Upper lobe of left lung (tissue), 4 donors: ENCODE results near the gene KCNAB1.
"Not testable (repeated sequence)": the region's sequence is repeated elsewhere in the genome, so short reads cannot be mapped to it uniquely, and the experiment has no call there.

Experiments used
- EP300 ChIP-seq, 4 donors: sonication (generic); formaldehyde crosslinking; IDR thresholded peaks; one replicate each; pipeline ENCODE4 v1.5.1; 2017; ENCODE audit warnings: antibody characterized with exemption in 4 of 4, control low read depth in 2 of 4
- POLR2A ChIP-seq, 4 donors: fragments of 450-650 bp; IDR thresholded peaks; one replicate each; pipeline ENCODE4 v1.5.1; 2016 to 2017; ENCODE audit warnings: antibody characterized with exemption in 4 of 4, mild to moderate bottlenecking in 2 of 4
- TF ChIP-seq, protein P1 (sequence below), 6 experiments: fragments of 450-650 bp in 4 of 6; fragments of 200-600 bp in 2 of 6; sonication (generic) in 2 of 6; IDR thresholded peaks; one replicate each; pipeline ENCODE4 v1.5.1; 2016 to 2019; ENCODE audit warnings: antibody characterized with exemption in 6 of 6

DNA sequence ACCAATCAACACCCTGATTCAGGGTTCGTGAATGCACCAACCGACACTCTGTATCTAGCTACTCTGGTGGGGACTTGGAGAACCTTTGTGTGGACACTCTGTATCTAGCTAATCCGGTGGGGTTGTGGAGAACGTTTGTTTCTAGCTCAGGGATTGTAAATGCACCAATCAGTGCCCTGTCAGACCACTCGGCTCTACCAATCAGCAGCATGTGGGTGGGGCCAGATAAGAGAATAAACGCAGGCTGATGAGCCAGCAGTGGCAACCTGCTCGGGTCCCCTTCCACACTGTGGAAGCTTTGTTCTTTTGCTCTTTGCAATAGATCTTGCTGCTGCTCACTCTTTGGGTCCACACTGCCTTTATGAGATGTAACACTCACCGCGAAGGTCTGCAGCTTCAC lies 20.4 kb upstream of the KCNAB1 start:
- TF ChIP-seq, protein P1, sequence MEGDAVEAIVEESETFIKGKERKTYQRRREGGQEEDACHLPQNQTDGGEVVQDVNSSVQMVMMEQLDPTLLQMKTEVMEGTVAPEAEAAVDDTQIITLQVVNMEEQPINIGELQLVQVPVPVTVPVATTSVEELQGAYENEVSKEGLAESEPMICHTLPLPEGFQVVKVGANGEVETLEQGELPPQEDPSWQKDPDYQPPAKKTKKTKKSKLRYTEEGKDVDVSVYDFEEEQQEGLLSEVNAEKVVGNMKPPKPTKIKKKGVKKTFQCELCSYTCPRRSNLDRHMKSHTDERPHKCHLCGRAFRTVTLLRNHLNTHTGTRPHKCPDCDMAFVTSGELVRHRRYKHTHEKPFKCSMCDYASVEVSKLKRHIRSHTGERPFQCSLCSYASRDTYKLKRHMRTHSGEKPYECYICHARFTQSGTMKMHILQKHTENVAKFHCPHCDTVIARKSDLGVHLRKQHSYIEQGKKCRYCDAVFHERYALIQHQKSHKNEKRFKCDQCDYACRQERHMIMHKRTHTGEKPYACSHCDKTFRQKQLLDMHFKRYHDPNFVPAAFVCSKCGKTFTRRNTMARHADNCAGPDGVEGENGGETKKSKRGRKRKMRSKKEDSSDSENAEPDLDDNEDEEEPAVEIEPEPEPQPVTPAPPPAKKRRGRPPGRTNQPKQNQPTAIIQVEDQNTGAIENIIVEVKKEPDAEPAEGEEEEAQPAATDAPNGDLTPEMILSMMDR (IDR thresholded peaks at IDR 0.05), result not testable (repeated sequence)
- not testable (repeated sequence) for TF ChIP-seq EP300, POLR2A (IDR thresholded peaks at IDR 0.05)
